ENCODE measurements around the gene ZMYM4. TPM values are rescaled to one million over a fixed set of nuclear protein-coding genes. Genes with fewer than 3 reads are reported as not detected.

ZMYM4 gene
- polyA plus RNA-seq, 1 of the 3 experiments (the other 2 are of a cell fraction): 12.2 TPM

DNA sequence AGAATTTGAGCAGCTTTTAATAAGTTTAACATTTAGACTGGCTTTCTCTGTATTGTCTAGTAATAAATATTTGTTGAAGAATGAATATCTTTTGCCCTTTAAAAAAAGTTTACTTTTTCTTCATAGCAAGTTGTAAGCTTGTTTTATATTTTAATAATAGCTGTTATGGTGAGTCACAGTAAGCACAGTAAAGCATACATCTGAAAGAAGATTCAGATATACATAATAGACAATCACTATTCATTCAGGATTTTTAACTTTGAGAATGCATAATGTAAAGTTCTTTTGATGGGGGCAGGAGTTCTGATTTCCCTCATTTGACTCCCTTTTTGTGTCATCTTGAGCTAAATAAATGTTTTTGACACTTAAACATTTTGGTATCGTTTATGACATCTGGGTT, 66.0 kb downstream of the ZMYM4 start:
- CTCF ChIA-PET: interaction anchor here (0.6 to 1.0 kb wide), 2 partner anchors 394 to 481 kb away, joined by 3 read pairs; no protein-coding TSS in a partner anchor
- POLR2A ChIA-PET: no interaction called here
- no peak for DNase-seq
- no peak overlapping the region for H3K9ac ChIP-seq
- no peaks in the 10 kb centered on the region for H3K27me3 ChIP-seq (ENCODE audit: insufficient read depth)
- no peaks in the 10 kb centered on the region for H3K4me1 ChIP-seq (ENCODE audit: control insufficient read depth in 1 of 2, insufficient read depth in 2 of 2, low read depth in 1 of 2, low read length in 1 of 2)
- H3K9me2 ChIP-seq: no peaks in the 10 kb centered on the region
- peaks cover 0 to 19% of the 10 kb centered on the region in 2 experiments for H3K36me3 ChIP-seq (replicated peaks in 1 of 2; ENCODE audit: control insufficient read depth in 1 of 2, insufficient read depth in 2 of 2, low read length in 1 of 2)
- 0 out of 2 replicates have a peak, but pooled peaks cover 9% of the 10 kb centered on the region for H4K20me1 ChIP-seq (ENCODE audit: insufficient read depth)
- peaks cover 84% of the 10 kb centered on the region for H3K79me2 ChIP-seq (ENCODE audit: insufficient read depth)
- 98% methylated on average over 1 of the region's 1 CpG for WGBS (ENCODE audit: low lambda C conversion rate)
- no peak overlapping the region for H3K4me2 ChIP-seq
- no peak overlapping the region for H3K27ac ChIP-seq (ENCODE audit: low read depth in 2 of 2, low read length in 1 of 2)
- no peak for TF ChIP-seq EP300 (IDR thresholded peaks at IDR 0.05; ENCODE audit: borderline replicate concordance in 1 of 2, low read depth in 1 of 2, low read length in 1 of 2)
- TF ChIP-seq MEF2A (IDR thresholded peaks at IDR 0.05; ENCODE audit: borderline replicate concordance, low read depth): no peak
- no peak for TF ChIP-seq POLR2AphosphoS5 (IDR thresholded peaks at IDR 0.05; ENCODE audit: low read depth, low read length)
- TF ChIP-seq FOXM1 (IDR thresholded peaks at IDR 0.05; ENCODE audit: low read depth): no peak
- TF ChIP-seq RAD21 (IDR thresholded peaks at IDR 0.05; ENCODE audit: low read length): no peak
- TF ChIP-seq TEAD4 (IDR thresholded peaks at IDR 0.05; ENCODE audit: borderline replicate concordance, insufficient read depth): no peak
- TF ChIP-seq, protein P1, sequence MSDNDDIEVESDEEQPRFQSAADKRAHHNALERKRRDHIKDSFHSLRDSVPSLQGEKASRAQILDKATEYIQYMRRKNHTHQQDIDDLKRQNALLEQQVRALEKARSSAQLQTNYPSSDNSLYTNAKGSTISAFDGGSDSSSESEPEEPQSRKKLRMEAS (IDR thresholded peaks at IDR 0.05; ENCODE audit: low read depth): no peak
- no peak for TF ChIP-seq NFIC (IDR thresholded peaks at IDR 0.05; ENCODE audit: borderline replicate concordance)
- TF ChIP-seq ELF1 (IDR thresholded peaks at IDR 0.05): no peak
- TF ChIP-seq FOSL2 (IDR thresholded peaks at IDR 0.05; ENCODE audit: borderline replicate concordance, low read depth): no peak
- TF ChIP-seq, protein P2, sequence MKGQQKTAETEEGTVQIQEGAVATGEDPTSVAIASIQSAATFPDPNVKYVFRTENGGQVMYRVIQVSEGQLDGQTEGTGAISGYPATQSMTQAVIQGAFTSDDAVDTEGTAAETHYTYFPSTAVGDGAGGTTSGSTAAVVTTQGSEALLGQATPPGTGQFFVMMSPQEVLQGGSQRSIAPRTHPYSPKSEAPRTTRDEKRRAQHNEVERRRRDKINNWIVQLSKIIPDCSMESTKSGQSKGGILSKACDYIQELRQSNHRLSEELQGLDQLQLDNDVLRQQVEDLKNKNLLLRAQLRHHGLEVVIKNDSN (IDR thresholded peaks at IDR 0.05; ENCODE audit: borderline replicate concordance, low read depth): no peak
- TF ChIP-seq TCF12 (IDR thresholded peaks at IDR 0.05): no peak
- TF ChIP-seq, protein P3, sequence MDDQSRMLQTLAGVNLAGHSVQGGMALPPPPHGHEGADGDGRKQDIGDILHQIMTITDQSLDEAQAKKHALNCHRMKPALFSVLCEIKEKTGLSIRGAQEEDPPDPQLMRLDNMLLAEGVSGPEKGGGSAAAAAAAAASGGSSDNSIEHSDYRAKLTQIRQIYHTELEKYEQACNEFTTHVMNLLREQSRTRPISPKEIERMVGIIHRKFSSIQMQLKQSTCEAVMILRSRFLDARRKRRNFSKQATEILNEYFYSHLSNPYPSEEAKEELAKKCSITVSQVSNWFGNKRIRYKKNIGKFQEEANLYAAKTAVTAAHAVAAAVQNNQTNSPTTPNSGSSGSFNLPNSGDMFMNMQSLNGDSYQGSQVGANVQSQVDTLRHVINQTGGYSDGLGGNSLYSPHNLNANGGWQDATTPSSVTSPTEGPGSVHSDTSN (IDR thresholded peaks at IDR 0.05): no peak
- TF ChIP-seq, protein P4, sequence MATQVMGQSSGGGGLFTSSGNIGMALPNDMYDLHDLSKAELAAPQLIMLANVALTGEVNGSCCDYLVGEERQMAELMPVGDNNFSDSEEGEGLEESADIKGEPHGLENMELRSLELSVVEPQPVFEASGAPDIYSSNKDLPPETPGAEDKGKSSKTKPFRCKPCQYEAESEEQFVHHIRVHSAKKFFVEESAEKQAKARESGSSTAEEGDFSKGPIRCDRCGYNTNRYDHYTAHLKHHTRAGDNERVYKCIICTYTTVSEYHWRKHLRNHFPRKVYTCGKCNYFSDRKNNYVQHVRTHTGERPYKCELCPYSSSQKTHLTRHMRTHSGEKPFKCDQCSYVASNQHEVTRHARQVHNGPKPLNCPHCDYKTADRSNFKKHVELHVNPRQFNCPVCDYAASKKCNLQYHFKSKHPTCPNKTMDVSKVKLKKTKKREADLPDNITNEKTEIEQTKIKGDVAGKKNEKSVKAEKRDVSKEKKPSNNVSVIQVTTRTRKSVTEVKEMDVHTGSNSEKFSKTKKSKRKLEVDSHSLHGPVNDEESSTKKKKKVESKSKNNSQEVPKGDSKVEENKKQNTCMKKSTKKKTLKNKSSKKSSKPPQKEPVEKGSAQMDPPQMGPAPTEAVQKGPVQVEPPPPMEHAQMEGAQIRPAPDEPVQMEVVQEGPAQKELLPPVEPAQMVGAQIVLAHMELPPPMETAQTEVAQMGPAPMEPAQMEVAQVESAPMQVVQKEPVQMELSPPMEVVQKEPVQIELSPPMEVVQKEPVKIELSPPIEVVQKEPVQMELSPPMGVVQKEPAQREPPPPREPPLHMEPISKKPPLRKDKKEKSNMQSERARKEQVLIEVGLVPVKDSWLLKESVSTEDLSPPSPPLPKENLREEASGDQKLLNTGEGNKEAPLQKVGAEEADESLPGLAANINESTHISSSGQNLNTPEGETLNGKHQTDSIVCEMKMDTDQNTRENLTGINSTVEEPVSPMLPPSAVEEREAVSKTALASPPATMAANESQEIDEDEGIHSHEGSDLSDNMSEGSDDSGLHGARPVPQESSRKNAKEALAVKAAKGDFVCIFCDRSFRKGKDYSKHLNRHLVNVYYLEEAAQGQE (IDR thresholded peaks at IDR 0.05; ENCODE audit: low read depth, low read length): no peak
- TF ChIP-seq GABPA (IDR thresholded peaks at IDR 0.05; ENCODE audit: low read depth): no peak
- no peak for TF ChIP-seq JUND (IDR thresholded peaks at IDR 0.05)
- TF ChIP-seq RXRA (IDR thresholded peaks at IDR 0.05; ENCODE audit: borderline replicate concordance, low read depth): no peak
- TF ChIP-seq NRF1 (IDR thresholded peaks at IDR 0.05; ENCODE audit: low read depth, low read length): no peak
- TF ChIP-seq, protein P5, sequence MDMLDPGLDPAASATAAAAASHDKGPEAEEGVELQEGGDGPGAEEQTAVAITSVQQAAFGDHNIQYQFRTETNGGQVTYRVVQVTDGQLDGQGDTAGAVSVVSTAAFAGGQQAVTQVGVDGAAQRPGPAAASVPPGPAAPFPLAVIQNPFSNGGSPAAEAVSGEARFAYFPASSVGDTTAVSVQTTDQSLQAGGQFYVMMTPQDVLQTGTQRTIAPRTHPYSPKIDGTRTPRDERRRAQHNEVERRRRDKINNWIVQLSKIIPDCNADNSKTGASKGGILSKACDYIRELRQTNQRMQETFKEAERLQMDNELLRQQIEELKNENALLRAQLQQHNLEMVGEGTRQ (IDR thresholded peaks at IDR 0.05; ENCODE audit: borderline replicate concordance, low read depth, low read length): no peak
- H3F3A ChIP-seq (replicated peaks; ENCODE audit: insufficient read depth): no peaks in the 10 kb centered on the region
- H3K4me3 ChIP-seq (ENCODE audit: low read depth in 2 of 2, low read length in 1 of 2): no peak overlapping the region
- no peak overlapping the region for H2AFZ ChIP-seq (ENCODE audit: low read depth)
- H3K9me3 ChIP-seq: no peaks in the 10 kb centered on the region
